Measurements from ENCODE around the gene JHY.
A peak's percentile ranks its signal among the peaks of the same experiment; 100 is the strongest.

The JHY gene

GRCh38 chr11:122895563-122895962 lies 13.0 kb downstream of the JHY start:
- Histone ChIP-seq H2AFZ (ENCODE audit: low read depth, low read length) (no peak overlapping the region), H3K4me3 (ENCODE audit: low read length) (no peak overlapping the region), H3K9me3 (ENCODE audit: insufficient read depth, low read length) (no peaks in the 10 kb centered on the region), H3K4me2 (ENCODE audit: low read length) (no peak overlapping the region), H3K9ac (ENCODE audit: low read length) (no peak overlapping the region), H3K36me3 (replicated peaks; ENCODE audit: low read depth, low read length) (no peaks in the 10 kb centered on the region), H3K4me1 (ENCODE audit: low read length) (no peaks in the 10 kb centered on the region), H3K27ac (ENCODE audit: low read length) (no peak overlapping the region), H3K79me2 (ENCODE audit: low read length) (no peaks in the 10 kb centered on the region), H3K27me3 (ENCODE audit: low read depth, low read length) (peaks cover 51% of the 10 kb centered on the region), H4K20me1 (ENCODE audit: insufficient read depth, low read length) (no peaks in the 10 kb centered on the region)
- TF ChIP-seq CTCF (IDR thresholded peaks at IDR 0.05; ENCODE audit: low read depth, low read length) = no peak

- Histone ChIP-seq H4K20me1 (ENCODE audit: insufficient read depth, low read length) (no peaks in the 10 kb centered on the region), H3K9me3 (ENCODE audit: insufficient read depth, low read length) (no peaks in the 10 kb centered on the region), H3K4me3 (ENCODE audit: low read length) (no peak overlapping the region), H3K27me3 (ENCODE audit: low read depth, low read length) (peaks cover 43% of the 10 kb centered on the region), H3K9ac (ENCODE audit: low read length) (no peak overlapping the region), H2AFZ (ENCODE audit: low read depth, low read length) (no peak overlapping the region), H3K79me2 (ENCODE audit: low read length) (no peaks in the 10 kb centered on the region), H3K36me3 (replicated peaks; ENCODE audit: low read depth, low read length) (no peaks in the 10 kb centered on the region), H3K27ac (ENCODE audit: low read length) (no peak overlapping the region), H3K4me2 (ENCODE audit: low read length) (no peak overlapping the region), H3K4me1 (ENCODE audit: low read length) (no peaks in the 10 kb centered on the region)
- TF ChIP-seq EZH2phosphoT487 (IDR thresholded peaks at IDR 0.05; ENCODE audit: low read depth) (no peak), CTCF (IDR thresholded peaks at IDR 0.05; ENCODE audit: low read depth, low read length) (no peak)
These were observed 15.1 kb downstream of the JHY start for GRCh38 chr11:122897606-122898210.

GRCh38 chr11:122898799-122899198 lies 16.2 kb downstream of the JHY start:
- Histone ChIP-seq H3K9ac (ENCODE audit: low read length) (no peak overlapping the region), H3K27ac (ENCODE audit: low read length) (no peak overlapping the region), H3K4me1 (ENCODE audit: low read length) (no peaks in the 10 kb centered on the region), H2AFZ (ENCODE audit: low read depth, low read length) (no peak overlapping the region), H3K79me2 (ENCODE audit: low read length) (no peaks in the 10 kb centered on the region), H3K4me2 (ENCODE audit: low read length) (no peak overlapping the region), H3K36me3 (replicated peaks; ENCODE audit: low read depth, low read length) (no peaks in the 10 kb centered on the region), H3K4me3 (ENCODE audit: low read length) (no peak overlapping the region), H4K20me1 (ENCODE audit: insufficient read depth, low read length) (no peaks in the 10 kb centered on the region), H3K27me3 (ENCODE audit: low read depth, low read length) (peaks cover 40% of the 10 kb centered on the region), H3K9me3 (ENCODE audit: insufficient read depth, low read length) (no peaks in the 10 kb centered on the region)
- TF ChIP-seq EZH2phosphoT487 (IDR thresholded peaks at IDR 0.05; ENCODE audit: low read depth) = no peak
- TF ChIP-seq CTCF (IDR thresholded peaks at IDR 0.05; ENCODE audit: low read depth, low read length) = no peak

- Histone ChIP-seq H2AFZ (ENCODE audit: low read depth, low read length) (no peak overlapping the region), H3K4me3 (ENCODE audit: low read length) (no peak overlapping the region), H3K79me2 (ENCODE audit: low read length) (no peaks in the 10 kb centered on the region), H3K4me2 (ENCODE audit: low read length) (peak overlapping the region; percentile 26), H3K36me3 (replicated peaks; ENCODE audit: low read depth, low read length) (no peaks in the 10 kb centered on the region), H3K9ac (ENCODE audit: low read length) (no peak overlapping the region), H3K27me3 (ENCODE audit: low read depth, low read length) (peaks cover 30% of the 10 kb centered on the region), H3K9me3 (ENCODE audit: insufficient read depth, low read length) (no peaks in the 10 kb centered on the region), H4K20me1 (ENCODE audit: insufficient read depth, low read length) (no peaks in the 10 kb centered on the region), H3K4me1 (ENCODE audit: low read length) (no peaks in the 10 kb centered on the region), H3K27ac (ENCODE audit: low read length) (no peak overlapping the region)
- no peak for TF ChIP-seq CTCF (IDR thresholded peaks at IDR 0.05; ENCODE audit: low read depth, low read length)
- no peak for TF ChIP-seq EZH2phosphoT487 (IDR thresholded peaks at IDR 0.05; ENCODE audit: low read depth)
These were observed 18.1 kb downstream of the JHY start for GRCh38 chr11:122900587-122901202.
